ENCODE data around the gene BIRC5.

The BIRC5 gene

GRCh38 chr17:78184351-78184750, 29.7 kb upstream of the BIRC5 start:
- DNase-seq: no peak

GRCh38 chr17:78184868-78185267, 29.2 kb upstream of the BIRC5 start:
- DNase-seq: no peak

GRCh38 chr17:78185981-78186691, 27.9 kb upstream of the BIRC5 start:
- no peak for DNase-seq

- DNase-seq: peak; percentile 90
Measured at GRCh38 chr17:78186692-78187595, 27.1 kb upstream of the BIRC5 start, which contains the start of the genes AFMID and TK1. Gene AFMID, plus strand, starts transcription at chr17:78187362. Its CDS starts 9 bp downstream, at chr17:78187371. Gene TK1, minus strand, starts transcription at chr17:78187052. Its CDS starts 58 bp downstream, at chr17:78186994.

GRCh38 chr17:78196716-78197115, 17.3 kb upstream of the BIRC5 start:
- no peak for DNase-seq

GRCh38 chr17:78197147-78197832, 16.8 kb upstream of the BIRC5 start:
- no peak for DNase-seq

- no peak for DNase-seq
Measured at GRCh38 chr17:78200451-78200850, 13.6 kb upstream of the BIRC5 start.

- no peak for DNase-seq
Measured at GRCh38 chr17:78202666-78203065, 11.4 kb upstream of the BIRC5 start.

GRCh38 chr17:78204387-78205123, 9.5 kb upstream of the BIRC5 start:
- no peak for DNase-seq

- DNase-seq: no peak
Measured at GRCh38 chr17:78205124-78205775, 8.8 kb upstream of the BIRC5 start.

- DNase-seq: no peak
Measured at GRCh38 chr17:78206298-78206697, 7.8 kb upstream of the BIRC5 start.

GRCh38 chr17:78208486-78208885, 5.6 kb upstream of the BIRC5 start:
- DNase-seq: no peak

- DNase-seq: no peak
Measured at GRCh38 chr17:78210111-78210510, 3.9 kb upstream of the BIRC5 start.

GRCh38 chr17:78211032-78211431, 3.0 kb upstream of the BIRC5 start:
- no peak for DNase-seq

- no peak for DNase-seq
Measured at GRCh38 chr17:78214706-78215061, 631 bp downstream of the BIRC5 start.

- DNase-seq: no peak
Measured at GRCh38 chr17:78219396-78220150, 5.5 kb downstream of the BIRC5 start.

GRCh38 chr17:78223061-78223460, 9.0 kb downstream of the BIRC5 start:
- no peak for DNase-seq

- DNase-seq: no peak
Measured at GRCh38 chr17:78223765-78224164, 9.7 kb downstream of the BIRC5 start.

- DNase-seq: no peak
Measured at GRCh38 chr17:78224231-78225087, 10.4 kb downstream of the BIRC5 start.

- no peak for DNase-seq
Measured at GRCh38 chr17:78225088-78225865, 11.2 kb downstream of the BIRC5 start.
